ENCODE data around the gene RHOF.
A peak's percentile ranks its signal among the peaks of the same experiment; 100 is the strongest.
"Not testable (repeated sequence)": the region's sequence is repeated elsewhere in the genome, so short reads cannot be mapped to it uniquely, and the experiment has no call there.

Gene RHOF

GRCh38 chr12:121773011-121773777 is 20.3 kb downstream of the RHOF start:
- DNase-seq: peak; percentile 85

- no peak for DNase-seq
Measured at GRCh38 chr12:121770813-121771625, 22.5 kb downstream of the RHOF start.

GRCh38 chr12:121770388-121770787 is 23.1 kb downstream of the RHOF start:
- no peak for DNase-seq

- DNase-seq: no peak
Measured at GRCh38 chr12:121769831-121770301, 23.6 kb downstream of the RHOF start.

GRCh38 chr12:121769297-121769830 is 24.1 kb downstream of the RHOF start:
- DNase-seq: no peak

- no peak for DNase-seq
Measured at GRCh38 chr12:121767525-121768016, 25.9 kb downstream of the RHOF start.

GRCh38 chr12:121766290-121767039 is 27.0 kb downstream of the RHOF start:
- DNase-seq: no peak

GRCh38 chr12:121765573-121765972 is 27.9 kb downstream of the RHOF start:
- no peak for DNase-seq

GRCh38 chr12:121764808-121765207 is 28.7 kb downstream of the RHOF start:
- no peak for DNase-seq

- DNase-seq: no peak
Measured at GRCh38 chr12:121762269-121762668, 31.2 kb downstream of the RHOF start.

- not testable (repeated sequence) for DNase-seq
Measured at GRCh38 chr12:121758536-121758935, 35.0 kb downstream of the RHOF start.

GRCh38 chr12:121755591-121755990 is 37.9 kb downstream of the RHOF start:
- no peak for DNase-seq

- no peak for DNase-seq
Measured at GRCh38 chr12:121754836-121755235, 38.7 kb downstream of the RHOF start.

- no peak for DNase-seq
Measured at GRCh38 chr12:121753844-121754264, 39.6 kb downstream of the RHOF start.

- DNase-seq: no peak
Measured at GRCh38 chr12:121751749-121752351, 41.6 kb downstream of the RHOF start.

- DNase-seq: peak; percentile 44
Measured at GRCh38 chr12:121751034-121751433, 42.5 kb downstream of the RHOF start.

- DNase-seq: peak; percentile 53
Measured at GRCh38 chr12:121750507-121750955, 43.0 kb downstream of the RHOF start.

GRCh38 chr12:121749267-121749666 is 44.2 kb downstream of the RHOF start:
- no peak for DNase-seq

GRCh38 chr12:121748571-121749265 is 44.8 kb downstream of the RHOF start:
- DNase-seq: no peak

- no peak for DNase-seq
Measured at GRCh38 chr12:121748218-121748570, 45.3 kb downstream of the RHOF start.

- not testable (repeated sequence) for DNase-seq
Measured at GRCh38 chr12:121745545-121745944, 47.9 kb downstream of the RHOF start.

GRCh38 chr12:121741743-121742142 is 51.7 kb downstream of the RHOF start:
- DNase-seq: no peak
